Right lobe of liver (tissue), 6 donors: ENCODE results near the gene CISH. TPM values are rescaled to one million over a fixed set of nuclear protein-coding genes. Genes with fewer than 3 reads are reported as not detected.

Experiments used
- ATAC-seq, 4 donors: fragments of 200-7000 bp; cut with Tn5 transposase; one replicate each; pipeline ENCODE4 v1.9.1; 2020; ENCODE audit warnings: mild to moderate bottlenecking in 4 of 4, moderate library complexity in 4 of 4
- DNase-seq, 3 donors: peaks; one replicate each; pipeline ENCODE4 v3.0.0-alpha.2; 2020
- H3K27ac ChIP-seq, 3 donors: fragments of 200-600 bp; one replicate each; pipeline ENCODE4 v1.8.0; 2022
- H3K27me3 ChIP-seq, 2 donors: fragments of 200-600 bp; one replicate each; pipeline ENCODE4 v1.8.0; 2022
- H3K36me3 ChIP-seq, 4 donors: fragments of 200-600 bp; sonication (generic) in 1 of 4; one replicate each; pipeline versions ENCODE4 v1.5.1 to v1.8.0; 2017 to 2022; ENCODE audit warnings: control low read depth in 1 of 4
- H3K4me1 ChIP-seq, 4 donors: fragments of 200-600 bp; sonication (generic) in 1 of 4; one replicate each; pipeline versions ENCODE4 v1.5.1 to v1.8.0; 2017 to 2022; ENCODE audit warnings: control low read depth in 1 of 4
- H3K4me3 ChIP-seq, 3 donors: fragments of 200-600 bp; one replicate each; pipeline ENCODE4 v1.8.0; 2022
- H3K9me3 ChIP-seq, 4 donors: fragments of 200-600 bp; sonication (generic) in 1 of 4; one replicate each; pipeline versions ENCODE4 v1.5.1 to v1.8.0; 2017 to 2022; ENCODE audit warnings: control low read depth in 1 of 4
- CTCF ChIP-seq, 4 donors: fragments of 200-600 bp in 3 of 4; fragments of 450-650 bp in 1 of 4; IDR thresholded peaks; one replicate each; pipeline versions ENCODE4 v1.5.1 to v1.8.0; 2016 to 2022; ENCODE audit warnings: antibody characterized with exemption in 4 of 4, mild to moderate bottlenecking in 2 of 4
- POLR2A ChIP-seq: fragments of 450-650 bp; IDR thresholded peaks from one replicate; pipeline ENCODE4 v1.6.1; 2017; ENCODE audit warnings: antibody characterized with exemption, mild to moderate bottlenecking
- WGBS: methylation state at CpG from one replicate; pipeline ENCODE4 v1.1.6; 2018; ENCODE audit warnings: low coverage, low lambda C conversion rate; ENCODE audit not compliant: insufficient coverage; ENCODE audit errors: missing lambda C conversion rate; 5-methylcytosine and 5-hydroxymethylcytosine counted together
- intact Hi-C, 2 donors: fragments of 100-400 bp; cut with DNase I; formaldehyde crosslinking; loops; one replicate each; pipeline versions ENCODE4 v1.11.2 to v1.14.1; 2022
- total RNA-seq, 6 experiments: library from RNA; depleted of rRNA in 2 of 6; stranded (reverse); fragments of >200 nt in 2 of 6; fragmentation: NEBNext Ultra II Directional in 3 of 6; extraction: Animal tissue kit (Norgen Biotek cat#: 25700) in 3 of 6; gene quantifications; one replicate each; pipeline versions ENCODE4 v1.1.0 to v1.2.4, GENCODE V29; 2016 to 2023
- donor health status: DM: no; HTN: yes; CAD: no.
- donor health status: DM: no; HTN: no; CAD: no.
- donor health status: DM: no; HTN: no; CAD: no.
- donor health status: DM: no; HTN: yes; CAD: no.
- donor health status: DM: no; HTN: yes; CAD: no.

The CISH gene
- total RNA-seq, 6 experiments from 2014 or later, result 5.3 to 28.1 (median 17.8) TPM

GRCh38 chr3:50584391-50584790, 27.2 kb downstream of the CISH start:
- Histone ChIP-seq H3K36me3 (no peaks in the 10 kb centered on the region), H3K9me3 (no peaks in the 10 kb centered on the region), H3K4me3 (no peak overlapping the region), H3K27ac (peak overlapping the region; percentile 66 to 88 (median 73)), H3K27me3 (no peaks in the 10 kb centered on the region), H3K4me1 (peaks cover 0 to 95% (median 51%) of the 10 kb centered on the region in 4 donors)
- intact Hi-C loops, result no loop called here
- ATAC-seq (no peak), DNase-seq (no peak)
- 29% methylated on average over 2 of the region's 2 CpGs for WGBS
- no peak for TF ChIP-seq POLR2A

GRCh38 chr3:50583897-50584296, 27.7 kb downstream of the CISH start:
- DNase-seq, result peak; percentile 84 to 95 (median 89)
- peak overlapping the region; percentile 76 to 88 (median 88) for H3K27ac ChIP-seq
- no peak overlapping the region for H3K4me3 ChIP-seq
- H3K27me3 ChIP-seq, result no peaks in the 10 kb centered on the region
- TF ChIP-seq POLR2A (no peak), CTCF (IDR thresholded peaks at IDR 0.05) (no peak)
- intact Hi-C loops, result no loop called here
- peak; percentile 31 to 67 (median 48) for ATAC-seq
- peaks cover 0 to 92% (median 49%) of the 10 kb centered on the region in 4 donors for H3K4me1 ChIP-seq
- no peaks in the 10 kb centered on the region for H3K9me3 ChIP-seq
- WGBS, result 27% methylated on average over 2 of the region's 6 CpGs
- no peaks in the 10 kb centered on the region for H3K36me3 ChIP-seq

- H3K4me1 ChIP-seq, result peaks cover 0 to 74% (median 40%) of the 10 kb centered on the region in 4 donors
- peaks cover 0 to 3% (median 0%) of the 10 kb centered on the region in 4 donors for H3K36me3 ChIP-seq
- ATAC-seq, result peak; percentile 10 to 49 (median 30)
- WGBS, result 21% methylated on average over 5 of the region's 9 CpGs
- peak overlapping the region; percentile 76 to 88 (median 88) for H3K27ac ChIP-seq
- no peak overlapping the region for H3K4me3 ChIP-seq
- no peaks in the 10 kb centered on the region for H3K27me3 ChIP-seq
- no peak for TF ChIP-seq CTCF (IDR thresholded peaks at IDR 0.05)
- TF ChIP-seq POLR2A, result no peak
- intact Hi-C loops, result no loop called here
- H3K9me3 ChIP-seq, result no peaks in the 10 kb centered on the region
- peak in 2 of 3 donors; percentile 79 to 83 for DNase-seq
Measured at GRCh38 chr3:50582083-50582482, 29.5 kb downstream of the CISH start.

GRCh38 chr3:50581459-50581842, 30.1 kb downstream of the CISH start:
- H3K4me3 ChIP-seq, result no peak overlapping the region
- H3K36me3 ChIP-seq, result peaks cover 0 to 3% (median 0%) of the 10 kb centered on the region in 4 donors
- 95% methylated on average over 2 of the region's 2 CpGs for WGBS
- intact Hi-C loops, result no loop called here
- DNase-seq (no peak), ATAC-seq (peak in 3 of 4 donors; percentile 2 to 17 (median 14))
- TF ChIP-seq POLR2A (no peak), CTCF (IDR thresholded peaks at IDR 0.05) (no peak)
- H3K27me3 ChIP-seq, result no peaks in the 10 kb centered on the region
- no peaks in the 10 kb centered on the region for H3K9me3 ChIP-seq
- H3K27ac ChIP-seq, result peak overlapping the region in 2 of 3 donors; percentile 60 to 88
- H3K4me1 ChIP-seq, result peaks cover 0 to 68% (median 37%) of the 10 kb centered on the region in 4 donors

- peaks cover 0 to 62% (median 34%) of the 10 kb centered on the region in 4 donors for H3K4me1 ChIP-seq
- no peaks in the 10 kb centered on the region for H3K27me3 ChIP-seq
- WGBS, result 34% methylated on average over 6 of the region's 9 CpGs
- H3K36me3 ChIP-seq, result peaks cover 0 to 3% (median 0%) of the 10 kb centered on the region in 4 donors
- TF ChIP-seq POLR2A (no peak), CTCF (IDR thresholded peaks at IDR 0.05) (no peak)
- H3K9me3 ChIP-seq, result no peaks in the 10 kb centered on the region
- peak overlapping the region in 2 of 3 donors; percentile 60 to 88 for H3K27ac ChIP-seq
- no peak overlapping the region for H3K4me3 ChIP-seq
- peak; percentile 48 to 80 (median 70) for ATAC-seq
- DNase-seq, result peak in 2 of 3 donors; percentile 88 to 91
- intact Hi-C loops, result no loop called here
Measured at GRCh38 chr3:50580683-50581458, 30.7 kb downstream of the CISH start.
